ENCODE measurements around the gene ATP5IF1.

Gene ATP5IF1

GRCh38 chr1:28267633-28268032 is 31.7 kb downstream of the ATP5IF1 start:
- DNase-seq: no peak

- DNase-seq: no peak
Observed at GRCh38 chr1:28269529-28269928, 33.6 kb downstream of the ATP5IF1 start.

- no peak for DNase-seq
Observed at GRCh38 chr1:28272215-28272852, 36.4 kb downstream of the ATP5IF1 start.

DNA sequence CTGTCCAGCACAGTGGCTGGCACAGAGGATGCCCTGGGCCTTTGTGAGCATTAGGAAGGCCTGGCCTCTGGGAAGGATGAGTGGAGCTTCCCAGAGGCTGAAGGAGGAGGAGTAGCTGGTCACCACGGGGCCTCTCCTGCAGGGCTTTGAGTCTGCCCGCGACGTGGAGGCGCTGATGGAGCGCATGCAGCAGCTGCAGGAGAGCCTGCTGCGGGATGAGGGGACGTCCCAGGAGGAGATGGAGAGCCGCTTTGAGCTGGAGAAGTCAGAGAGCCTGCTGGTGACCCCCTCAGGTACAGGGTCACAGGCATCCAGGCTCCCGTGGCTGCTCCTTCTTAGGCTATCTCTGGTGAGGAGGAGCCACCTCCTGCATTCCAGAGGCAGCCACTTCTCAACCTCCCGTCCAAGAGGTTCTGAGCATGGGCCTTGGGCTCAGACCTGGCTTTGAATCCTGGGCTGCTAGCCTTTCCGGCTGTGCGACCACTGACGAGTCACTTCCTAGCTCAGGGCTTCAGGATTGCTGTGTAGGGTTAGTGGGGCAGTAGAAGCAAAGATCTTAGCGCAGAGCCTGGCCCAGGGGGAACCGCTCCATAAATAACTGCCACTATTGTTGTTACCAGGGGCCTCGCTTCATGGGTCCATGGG is 37.4 kb downstream of the ATP5IF1 start:
- DNase-seq: no peak

- DNase-seq: no peak
Observed at GRCh38 chr1:28278763-28279162, 42.8 kb downstream of the ATP5IF1 start.

- DNase-seq: no peak
Observed at GRCh38 chr1:28279721-28280120, 43.8 kb downstream of the ATP5IF1 start.

- DNase-seq: no peak
Observed at GRCh38 chr1:28280501-28280900, 44.6 kb downstream of the ATP5IF1 start.

DNA sequence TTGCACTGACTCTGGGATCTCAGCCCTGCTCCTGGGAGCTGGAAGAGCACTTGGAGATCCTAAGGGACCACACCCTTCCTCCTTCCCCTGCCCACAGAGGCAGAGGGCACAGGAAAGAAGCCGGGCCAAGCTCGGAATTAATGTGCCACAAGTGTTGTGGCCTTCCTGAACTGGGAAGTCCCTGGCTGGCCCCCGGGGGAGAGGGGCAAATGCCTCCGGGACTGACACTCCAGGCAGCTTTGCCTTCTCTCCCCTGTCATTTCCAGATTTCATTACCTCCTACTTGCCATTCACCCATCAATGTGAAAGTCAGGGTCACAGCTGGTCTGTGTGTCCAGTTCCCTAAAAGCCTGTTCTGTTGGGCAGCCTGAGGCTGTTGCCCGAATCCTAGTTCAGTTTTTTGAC is 45.1 kb downstream of the ATP5IF1 start:
- DNase-seq: no peak

GRCh38 chr1:28281608-28282425 is 45.9 kb downstream of the ATP5IF1 start:
- DNase-seq: no peak

GRCh38 chr1:28282426-28283407 is 46.8 kb downstream of the ATP5IF1 start:
- DNase-seq: no peak

- peak in 1 of 2 donors; percentile 15 for DNase-seq
Observed at GRCh38 chr1:28286111-28286510, 50.2 kb downstream of the ATP5IF1 start.
